ENCODE data around the gene ZNF891.

The ZNF891 gene

GRCh38 chr12:133130038-133130807 lies at the start of gene ZNF891, which contains the start of gene ZNF10:
Gene ZNF891 (minus strand): TSS chr12:133130274. CDS start chr12:133121918, 8,356 bp downstream.
Gene ZNF10 (plus strand): TSS chr12:133130627. CDS start chr12:133144493, 13,866 bp downstream.
- peak; percentile 63 for DNase-seq

GRCh38 chr12:133174901-133175300 lies 44.8 kb upstream of the ZNF891 start:
- DNase-seq = no peak

GRCh38 chr12:133172491-133172890 lies 42.4 kb upstream of the ZNF891 start:
- no peak for DNase-seq

- no peak for DNase-seq
Measured at GRCh38 chr12:133165776-133166175, 35.7 kb upstream of the ZNF891 start.

- no peak for DNase-seq
Measured at GRCh38 chr12:133156125-133156690, 26.1 kb upstream of the ZNF891 start.

- DNase-seq = no peak
Measured at GRCh38 chr12:133145981-133146380, 15.9 kb upstream of the ZNF891 start.

GRCh38 chr12:133135747-133136146 lies 5.7 kb upstream of the ZNF891 start:
- no peak for DNase-seq

- no peak for DNase-seq
Measured at GRCh38 chr12:133130808-133131128, 694 bp upstream of the ZNF891 start.

- DNase-seq = no peak
Measured at GRCh38 chr12:133129368-133130037, 571 bp downstream of the ZNF891 start.

GRCh38 chr12:133124674-133125073 lies 5.4 kb downstream of the ZNF891 start:
- DNase-seq = no peak

- DNase-seq = no peak
Measured at GRCh38 chr12:133120385-133121191, 9.5 kb downstream of the ZNF891 start.

- no peak for DNase-seq
Measured at GRCh38 chr12:133108150-133108549, 21.9 kb downstream of the ZNF891 start.

GRCh38 chr12:133107121-133107520 lies 23.0 kb downstream of the ZNF891 start:
- no peak for DNase-seq

GRCh38 chr12:133106253-133106652 lies 23.8 kb downstream of the ZNF891 start:
- DNase-seq = no peak

- DNase-seq = no peak
Measured at GRCh38 chr12:133105620-133106019, 24.5 kb downstream of the ZNF891 start.

- no peak for DNase-seq
Measured at GRCh38 chr12:133083345-133083744, 46.7 kb downstream of the ZNF891 start.

GRCh38 chr12:133081159-133081780 lies 48.8 kb downstream of the ZNF891 start:
- no peak for DNase-seq

- peak; percentile 79 for DNase-seq
Measured at GRCh38 chr12:133080368-133081158, 49.5 kb downstream of the ZNF891 start, which contains the start of gene ZNF140. Gene ZNF140 (plus strand): TSS chr12:133080923. CDS start chr12:133081321, 398 bp downstream.

GRCh38 chr12:133080026-133080367 lies 50.1 kb downstream of the ZNF891 start:
- DNase-seq = no peak

GRCh38 chr12:133073836-133074235 lies 56.2 kb downstream of the ZNF891 start:
- DNase-seq = no peak

GRCh38 chr12:133063556-133063955 lies 66.5 kb downstream of the ZNF891 start:
- DNase-seq = no peak

GRCh38 chr12:133061954-133062353 lies 68.1 kb downstream of the ZNF891 start:
- DNase-seq = no peak
